Upper lobe of left lung (tissue), 6 donors: ENCODE measurements around the gene EFNA5. TPM values are rescaled to one million over a fixed set of nuclear protein-coding genes. Genes with fewer than 3 reads are reported as not detected.

Source experiments
- ATAC-seq, 2 donors: fragments of 200-7000 bp; cut with Tn5 transposase; one replicate each; pipeline ENCODE4 v1.9.1; 2022; ENCODE audit warnings: mild to moderate bottlenecking in 2 of 2, moderate library complexity in 2 of 2; ENCODE audit not compliant: low FRiP score in 2 of 2
- DNase-seq, 2 donors: peaks; one replicate each; pipeline ENCODE4 v3.0.0-alpha.2; 2019 to 2020
- H3K27ac ChIP-seq, 4 donors: fragments of 200-600 bp; sonication (generic); one replicate each; pipeline ENCODE4 v1.5.1; 2016 to 2019
- H3K27me3 ChIP-seq, 4 donors: fragments of 200-600 bp; sonication (generic); one replicate each; pipeline ENCODE4 v1.5.1; 2017 to 2019
- H3K36me3 ChIP-seq, 4 donors: fragments of 200-600 bp; sonication (generic); one replicate each; pipeline ENCODE4 v1.5.1; 2016 to 2019
- H3K4me1 ChIP-seq, 4 donors: fragments of 200-600 bp; sonication (generic); one replicate each; pipeline ENCODE4 v1.5.1; 2018 to 2019
- H3K4me3 ChIP-seq, 4 donors: fragments of 200-600 bp; sonication (generic); one replicate each; pipeline ENCODE4 v1.5.1; 2017 to 2019; ENCODE audit warnings: mild to moderate bottlenecking in 2 of 4, moderate library complexity in 1 of 4
- H3K9me3 ChIP-seq, 4 donors: fragments of 200-600 bp; sonication (generic); one replicate each; pipeline ENCODE4 v1.5.1; 2018 to 2019
- EP300 ChIP-seq, 4 donors: sonication (generic); formaldehyde crosslinking; IDR thresholded peaks; one replicate each; pipeline ENCODE4 v1.5.1; 2017; ENCODE audit warnings: antibody characterized with exemption in 4 of 4, control low read depth in 2 of 4
- POLR2A ChIP-seq, 4 donors: fragments of 450-650 bp; IDR thresholded peaks; one replicate each; pipeline ENCODE4 v1.5.1; 2016 to 2017; ENCODE audit warnings: antibody characterized with exemption in 4 of 4, mild to moderate bottlenecking in 2 of 4
- POLR2AphosphoS5 ChIP-seq, 2 donors: sonication (generic); formaldehyde crosslinking; IDR thresholded peaks; one replicate each; pipeline ENCODE4 v1.5.1; 2017; ENCODE audit warnings: antibody characterized with exemption in 2 of 2
- WGBS, 2 donors: methylation state at CpG; one replicate each; pipeline ENCODE4 v1.1.5; 2017 to 2018; 5-methylcytosine and 5-hydroxymethylcytosine counted together
- total RNA-seq, 6 donors: library from RNA; depleted of rRNA in 4 of 6; stranded (reverse); fragments of >200 nt in 4 of 6; gene quantifications; one replicate each; pipeline versions ENCODE4 v1.1.0 to v1.2.1, GENCODE V29; 2016 to 2021
- TF ChIP-seq, protein P1 (sequence below), 6 experiments: fragments of 450-650 bp in 4 of 6; fragments of 200-600 bp in 2 of 6; sonication (generic) in 2 of 6; IDR thresholded peaks; one replicate each; pipeline ENCODE4 v1.5.1; 2016 to 2019; ENCODE audit warnings: antibody characterized with exemption in 6 of 6
- donor health status: DM: no; HTN: no; CAD: no; lungs with moderate emphysema.
- donor health status: DM: no; HTN: yes; CAD: no; lungs with severe emphysema.

Gene EFNA5
- total RNA-seq, 6 donors from 2014 or later, result 4.1 to 41.9 (median 7.3) TPM

DNA sequence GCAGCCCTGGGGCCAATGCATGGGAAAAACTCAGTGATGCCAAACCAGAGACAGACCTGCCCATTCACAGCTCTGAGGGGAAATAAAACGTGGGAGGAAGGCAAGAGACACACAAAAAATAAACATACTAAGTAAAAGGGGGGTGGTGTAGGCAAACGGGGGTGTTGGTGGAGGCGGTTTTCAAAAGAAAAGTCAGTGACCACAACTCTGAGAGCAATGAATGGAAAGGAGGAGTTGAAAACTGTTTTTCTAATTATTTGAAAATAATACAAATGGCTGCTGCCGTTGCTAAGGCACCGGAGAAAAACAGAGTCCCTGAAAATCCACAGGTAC, 293.5 kb downstream of the EFNA5 start:
- Histone ChIP-seq H3K4me3 (no peak overlapping the region), H3K27me3 (no peaks in the 10 kb centered on the region), H3K4me1 (no peaks in the 10 kb centered on the region), H3K36me3 (no peaks in the 10 kb centered on the region), H3K9me3 (no peaks in the 10 kb centered on the region), H3K27ac (no peak overlapping the region)
- 84 to 89% methylated on average over 5 of the region's 5 CpGs for WGBS, 2 donors
- no peak for DNase-seq
- TF ChIP-seq POLR2A (IDR thresholded peaks at IDR 0.05), result no peak
- no peak for TF ChIP-seq POLR2AphosphoS5 (IDR thresholded peaks at IDR 0.05)
- no peak for ATAC-seq

DNA sequence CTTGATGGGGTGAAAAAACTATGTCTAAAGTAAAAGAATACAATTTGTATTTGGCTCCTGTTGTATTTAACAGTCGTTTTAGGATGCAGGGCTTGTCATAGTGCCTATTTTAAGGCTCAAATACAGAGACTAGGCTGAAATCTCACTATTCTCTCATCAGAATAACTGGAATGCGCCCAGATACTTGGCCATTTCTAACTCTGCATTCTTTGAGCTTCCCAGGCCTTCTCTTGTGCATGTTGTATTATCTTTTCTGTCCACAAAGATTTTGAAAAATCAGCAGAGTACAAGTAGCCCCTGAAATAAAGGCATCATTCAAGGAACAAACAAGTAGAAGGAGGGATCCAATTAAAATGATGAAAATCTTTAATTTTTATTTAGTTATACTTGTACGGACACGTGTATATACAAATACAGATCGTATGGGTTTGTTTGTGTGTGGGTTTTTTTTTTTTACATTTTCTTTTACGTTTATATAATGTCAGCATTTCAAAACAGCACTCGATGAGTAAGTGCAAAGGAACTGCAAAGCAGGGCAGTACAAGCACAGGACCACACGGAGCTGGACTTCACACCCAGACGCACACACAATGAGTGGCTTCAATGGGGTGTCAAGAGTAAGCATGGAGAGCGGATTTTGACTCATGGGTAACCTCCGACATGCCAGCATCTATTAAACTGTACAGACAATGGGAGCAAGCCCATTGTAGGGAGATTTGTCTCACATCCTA, 294.0 kb downstream of the EFNA5 start:
- Histone ChIP-seq H3K4me3 (no peak overlapping the region), H3K4me1 (no peaks in the 10 kb centered on the region), H3K27me3 (no peaks in the 10 kb centered on the region), H3K36me3 (no peaks in the 10 kb centered on the region), H3K27ac (no peak overlapping the region), H3K9me3 (no peaks in the 10 kb centered on the region)
- no peak for ATAC-seq
- TF ChIP-seq, protein P1, sequence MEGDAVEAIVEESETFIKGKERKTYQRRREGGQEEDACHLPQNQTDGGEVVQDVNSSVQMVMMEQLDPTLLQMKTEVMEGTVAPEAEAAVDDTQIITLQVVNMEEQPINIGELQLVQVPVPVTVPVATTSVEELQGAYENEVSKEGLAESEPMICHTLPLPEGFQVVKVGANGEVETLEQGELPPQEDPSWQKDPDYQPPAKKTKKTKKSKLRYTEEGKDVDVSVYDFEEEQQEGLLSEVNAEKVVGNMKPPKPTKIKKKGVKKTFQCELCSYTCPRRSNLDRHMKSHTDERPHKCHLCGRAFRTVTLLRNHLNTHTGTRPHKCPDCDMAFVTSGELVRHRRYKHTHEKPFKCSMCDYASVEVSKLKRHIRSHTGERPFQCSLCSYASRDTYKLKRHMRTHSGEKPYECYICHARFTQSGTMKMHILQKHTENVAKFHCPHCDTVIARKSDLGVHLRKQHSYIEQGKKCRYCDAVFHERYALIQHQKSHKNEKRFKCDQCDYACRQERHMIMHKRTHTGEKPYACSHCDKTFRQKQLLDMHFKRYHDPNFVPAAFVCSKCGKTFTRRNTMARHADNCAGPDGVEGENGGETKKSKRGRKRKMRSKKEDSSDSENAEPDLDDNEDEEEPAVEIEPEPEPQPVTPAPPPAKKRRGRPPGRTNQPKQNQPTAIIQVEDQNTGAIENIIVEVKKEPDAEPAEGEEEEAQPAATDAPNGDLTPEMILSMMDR (IDR thresholded peaks at IDR 0.05), result no peak
- TF ChIP-seq POLR2A (IDR thresholded peaks at IDR 0.05) (no peak), POLR2AphosphoS5 (IDR thresholded peaks at IDR 0.05) (no peak), EP300 (IDR thresholded peaks at IDR 0.05) (no peak)
- WGBS, 2 donors, result 80 to 83% methylated on average over 11 of the region's 11 CpGs
- DNase-seq, result no peak

DNA sequence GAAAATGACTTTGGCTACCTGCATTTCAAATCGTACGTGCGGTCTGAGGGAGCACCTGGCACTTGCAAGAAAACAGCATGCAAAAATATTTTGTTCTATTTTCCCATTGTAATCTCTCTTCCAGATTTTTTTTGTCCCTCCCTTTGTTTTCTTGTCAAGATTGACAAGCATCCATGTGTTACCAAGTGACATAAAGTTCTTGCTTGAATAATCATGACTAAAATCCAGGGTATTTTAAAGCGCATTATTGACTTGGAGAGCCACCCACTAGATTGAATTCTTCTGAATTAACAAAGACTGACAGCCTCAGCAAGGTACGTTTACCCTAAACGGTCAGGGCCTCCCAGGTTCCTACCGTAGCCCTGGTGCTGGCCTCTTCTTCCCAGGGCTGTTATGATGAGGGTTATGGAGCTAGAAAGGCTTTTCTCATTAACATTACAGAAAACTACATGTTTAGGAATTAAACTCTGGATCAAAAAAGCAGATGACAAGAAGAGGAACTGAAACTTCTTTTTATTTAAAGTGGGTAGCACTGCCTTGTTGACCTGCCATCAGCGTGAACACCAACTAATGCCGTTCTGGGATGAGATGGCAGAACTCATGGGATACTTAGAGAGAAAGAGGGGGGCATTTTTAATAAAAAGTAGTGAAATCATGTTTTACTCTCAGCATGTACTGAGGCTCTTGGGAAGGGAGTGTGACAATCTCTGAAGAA, 297.0 kb downstream of the EFNA5 start:
- Histone ChIP-seq H3K27me3 (no peaks in the 10 kb centered on the region), H3K4me1 (no peaks in the 10 kb centered on the region), H3K27ac (no peak overlapping the region), H3K4me3 (no peak overlapping the region), H3K9me3 (no peaks in the 10 kb centered on the region), H3K36me3 (no peaks in the 10 kb centered on the region)
- WGBS, 2 donors, result 85 to 87% methylated on average over 9 of the region's 9 CpGs
- TF ChIP-seq POLR2A (IDR thresholded peaks at IDR 0.05), result no peak
- TF ChIP-seq POLR2AphosphoS5 (IDR thresholded peaks at IDR 0.05), result no peak
- TF ChIP-seq, protein P1 (IDR thresholded peaks at IDR 0.05), result no peak
- no peak for TF ChIP-seq EP300 (IDR thresholded peaks at IDR 0.05)
- no peak for ATAC-seq
- DNase-seq, result no peak

DNA sequence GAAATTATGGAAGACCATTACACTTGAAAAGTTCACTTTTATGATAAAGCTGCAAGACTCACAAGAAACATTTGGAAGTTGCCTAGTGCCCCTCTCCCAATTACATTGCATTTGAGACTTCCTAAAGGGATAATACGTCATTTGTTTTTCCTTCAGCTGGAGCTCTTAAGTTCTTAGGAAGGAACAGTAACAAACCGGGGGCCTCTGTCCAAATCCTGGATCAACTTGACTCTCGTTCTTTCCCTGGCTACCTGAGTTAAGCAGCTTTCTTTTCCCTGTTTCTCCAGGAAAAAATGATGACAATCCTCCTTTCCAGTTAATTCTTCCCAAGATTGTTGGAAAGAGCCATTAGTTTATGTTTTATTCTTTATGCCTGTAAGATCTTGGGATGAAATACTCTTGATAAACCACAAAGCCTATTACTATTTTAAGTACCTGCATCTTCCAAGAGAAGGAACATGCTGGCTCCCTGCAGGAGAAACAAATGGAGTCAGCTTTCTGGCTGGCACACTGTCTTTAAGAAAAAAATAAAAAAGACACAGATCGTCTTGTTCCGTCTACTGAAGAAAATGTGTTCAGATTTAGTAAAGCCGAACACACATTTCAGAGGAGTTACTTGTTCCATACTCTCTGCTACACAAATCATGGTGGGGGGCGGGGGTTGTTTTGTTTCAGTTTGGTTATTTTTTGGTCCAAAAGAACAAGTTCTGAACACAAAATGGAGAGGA, 297.9 kb downstream of the EFNA5 start:
- no peak for TF ChIP-seq POLR2AphosphoS5 (IDR thresholded peaks at IDR 0.05)
- TF ChIP-seq EP300 (IDR thresholded peaks at IDR 0.05), result no peak
- TF ChIP-seq, protein P1 (IDR thresholded peaks at IDR 0.05), result no peak
- no peak for TF ChIP-seq POLR2A (IDR thresholded peaks at IDR 0.05)
- Histone ChIP-seq H3K27me3 (no peaks in the 10 kb centered on the region), H3K36me3 (no peaks in the 10 kb centered on the region), H3K4me3 (no peak overlapping the region), H3K27ac (no peak overlapping the region), H3K9me3 (no peaks in the 10 kb centered on the region), H3K4me1 (no peaks in the 10 kb centered on the region)
- DNase-seq (no peak), ATAC-seq (no peak)
- 66 to 82% methylated on average over 7 of the region's 7 CpGs for WGBS, 2 donors

DNA sequence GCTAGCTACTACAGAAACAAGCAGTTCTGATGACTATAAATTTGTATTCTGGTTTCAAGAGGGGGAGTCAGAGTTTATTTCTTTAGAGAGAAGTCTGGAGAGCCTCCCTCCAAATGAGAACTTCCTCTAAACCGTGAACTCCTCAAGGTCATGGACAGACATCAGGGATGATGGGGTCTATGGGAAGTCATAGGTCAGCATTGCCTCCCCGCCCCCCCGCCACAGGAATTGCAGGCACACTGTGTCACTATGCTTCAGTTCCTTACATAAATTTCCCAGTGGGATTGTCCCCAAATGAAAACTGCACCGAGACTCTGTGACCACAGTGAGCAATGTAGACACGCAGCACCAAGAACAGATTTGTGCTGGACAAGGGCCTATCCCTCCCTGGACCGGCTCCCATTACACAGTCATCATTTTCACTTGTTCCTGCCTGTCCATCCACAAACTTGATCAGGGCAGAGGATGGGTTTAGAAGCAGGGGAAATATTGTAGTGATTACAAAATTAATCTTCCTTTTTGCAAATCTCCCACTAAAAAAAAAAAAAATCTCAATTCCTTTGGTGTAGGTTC, 300.3 kb downstream of the EFNA5 start:
- H3K27me3 ChIP-seq, result no peaks in the 10 kb centered on the region
- no peaks in the 10 kb centered on the region for H3K4me1 ChIP-seq
- H3K4me3 ChIP-seq, result no peak overlapping the region
- no peak overlapping the region for H3K27ac ChIP-seq
- 79 to 80% methylated on average over 4 to 6 of the region's 6 CpGs for WGBS, 2 donors
- no peaks in the 10 kb centered on the region for H3K9me3 ChIP-seq
- H3K36me3 ChIP-seq, result no peaks in the 10 kb centered on the region
- no peak for ATAC-seq
- DNase-seq, result no peak
- TF ChIP-seq, protein P1 (IDR thresholded peaks at IDR 0.05), result no peak
- TF ChIP-seq POLR2A (IDR thresholded peaks at IDR 0.05) (no peak), EP300 (IDR thresholded peaks at IDR 0.05) (no peak), POLR2AphosphoS5 (IDR thresholded peaks at IDR 0.05) (no peak)
